ENCODE results near the gene MVK.

- TF ChIP-seq CTCF (IDR thresholded peaks at IDR 0.05) (no peak), POLR2A (IDR thresholded peaks at IDR 0.05) (no peak)
Measured at GRCh38 chr12:109645708-109646107, 72.1 kb downstream of the MVK start.
